OCI-LY1 (cell line): ENCODE results near the gene KRT2.

Experiments used
- H2AFZ ChIP-seq: fragments of 200-600 bp; sonication (generic), shearing (Covaris generic); 2 replicates; pipeline ENCODE4 v1.6.0; 2014; ENCODE audit warnings: antibody characterized with exemption, mild to moderate bottlenecking, low read length
- H3F3A ChIP-seq: fragments of 200-600 bp; sonication (generic), shearing (Covaris generic); 2 replicates; pipeline ENCODE4 v1.6.0; 2014; ENCODE audit warnings: mild to moderate bottlenecking, antibody characterized with exemption, low read length, moderate library complexity; ENCODE audit not compliant: insufficient read depth
- H3K27ac ChIP-seq: fragments of 200-600 bp; sonication (generic); 2 replicates; pipeline ENCODE4 v1.5.1; 2014; ENCODE audit warnings: low read length, mixed run types, mild to moderate bottlenecking, low read depth; ENCODE audit not compliant: poor library complexity, severe bottlenecking
- H3K27me3 ChIP-seq: fragments of 200-600 bp; sonication (generic); 2 replicates; pipeline ENCODE4 v1.6.0; 2014; ENCODE audit warnings: antibody characterized with exemption, mild to moderate bottlenecking, low read length, moderate library complexity; ENCODE audit not compliant: insufficient read depth
- H3K36me3 ChIP-seq: fragments of 200-600 bp; sonication (generic); 2 replicates; pipeline ENCODE4 v1.6.1; 2014; ENCODE audit warnings: mild to moderate bottlenecking, antibody characterized with exemption, low read length, moderate library complexity, mixed read lengths; ENCODE audit not compliant: insufficient read depth
- H3K4me1 ChIP-seq: fragments of 200-600 bp; sonication (generic); 2 replicates; pipeline ENCODE4 v1.5.1; 2014; ENCODE audit warnings: mild to moderate bottlenecking, low read length, moderate library complexity; ENCODE audit not compliant: insufficient read depth, severe bottlenecking
- H3K4me2 ChIP-seq: fragments of 200-600 bp; sonication (generic), shearing (Covaris generic); 2 replicates; pipeline ENCODE4 v1.6.1; 2014; ENCODE audit warnings: low read length
- H3K4me3 ChIP-seq: fragments of 200-600 bp; sonication (generic); 2 replicates; pipeline ENCODE4 v1.5.1; 2014; ENCODE audit warnings: low read length, low read depth, mild to moderate bottlenecking, mixed read lengths; ENCODE audit not compliant: poor library complexity, severe bottlenecking
- H3K79me2 ChIP-seq: fragments of 200-600 bp; shearing (Covaris generic); 2 replicates; pipeline ENCODE4 v1.6.1; 2016; ENCODE audit warnings: mixed run types, low read length, mixed read lengths; ENCODE audit not compliant: insufficient read depth
- H3K9ac ChIP-seq: fragments of 200-600 bp; sonication (generic), shearing (Covaris generic); 2 replicates; pipeline ENCODE4 v1.6.1; 2014; ENCODE audit warnings: mild to moderate bottlenecking, low read length, mixed read lengths
- H3K9me2 ChIP-seq: fragments of 200-600 bp; sonication (generic), shearing (Covaris generic); 2 replicates; pipeline ENCODE4 v1.6.1; 2014; ENCODE audit warnings: low read depth, mild to moderate bottlenecking, low read length, mixed read lengths
- H3K9me3 ChIP-seq: fragments of 200-600 bp; shearing (Covaris generic); 2 replicates; pipeline ENCODE4 v1.6.1; 2014; ENCODE audit warnings: low read length, mixed read lengths
- H4K20me1 ChIP-seq: fragments of 200-600 bp; sonication (generic), shearing (Covaris generic); 2 replicates; pipeline ENCODE4 v1.6.0; 2016; ENCODE audit warnings: mild to moderate bottlenecking, low read length; ENCODE audit not compliant: insufficient read depth
- EZH2 ChIP-seq: fragments of 200-600 bp; sonication (generic), shearing (Covaris generic); IDR thresholded peaks from 2 replicates; pipeline ENCODE4 v1.8.0; 2017; ENCODE audit warnings: borderline replicate concordance, mixed run types, mild to moderate bottlenecking, antibody characterized with exemption, low read length, moderate library complexity, mixed read lengths
- TF ChIP-seq, protein P1 (sequence below): fragments of 200-600 bp; sonication (generic), shearing (Covaris generic); IDR thresholded peaks from 2 replicates; pipeline ENCODE4 v1.5.1; 2017; ENCODE audit warnings: mild to moderate bottlenecking, antibody characterized with exemption, low read length, moderate library complexity, mixed read lengths

The KRT2 gene

DNA sequence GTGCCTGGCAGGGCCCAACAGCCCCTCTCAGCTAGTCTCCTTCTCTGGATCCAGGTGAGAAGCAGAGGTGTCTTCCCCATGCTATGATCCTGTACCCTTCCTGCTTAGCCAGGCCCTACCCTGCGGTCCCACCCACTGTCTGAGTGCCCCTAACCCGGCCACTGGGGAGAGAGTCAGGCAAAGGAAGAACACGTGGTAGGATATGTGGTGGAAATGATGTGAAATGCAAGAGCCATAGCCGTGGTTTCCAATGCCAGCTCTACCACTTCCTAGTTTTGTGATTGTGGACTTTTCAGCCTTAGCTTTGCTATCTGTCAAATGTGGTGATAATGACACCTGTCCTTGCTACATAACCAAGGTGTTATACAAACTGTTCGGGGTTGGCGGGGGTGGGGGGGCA is 15.8 kb downstream of the KRT2 start:
- Histone ChIP-seq H3K4me2 (no peak overlapping the region), H3K79me2 (no peaks in the 10 kb centered on the region), H3K9me3 (no peaks in the 10 kb centered on the region), H3K9me2 (no peaks in the 10 kb centered on the region), H3K4me1 (no peaks in the 10 kb centered on the region), H2AFZ (no peak overlapping the region), H3K27ac (no peak overlapping the region), H3K27me3 (no peaks in the 10 kb centered on the region), H3K9ac (no peak overlapping the region), H3K4me3 (no peak overlapping the region), H3F3A (no peaks in the 10 kb centered on the region), H4K20me1 (no peaks in the 10 kb centered on the region), H3K36me3 (no peaks in the 10 kb centered on the region)
- no peak for TF ChIP-seq EZH2
- TF ChIP-seq, protein P1, sequence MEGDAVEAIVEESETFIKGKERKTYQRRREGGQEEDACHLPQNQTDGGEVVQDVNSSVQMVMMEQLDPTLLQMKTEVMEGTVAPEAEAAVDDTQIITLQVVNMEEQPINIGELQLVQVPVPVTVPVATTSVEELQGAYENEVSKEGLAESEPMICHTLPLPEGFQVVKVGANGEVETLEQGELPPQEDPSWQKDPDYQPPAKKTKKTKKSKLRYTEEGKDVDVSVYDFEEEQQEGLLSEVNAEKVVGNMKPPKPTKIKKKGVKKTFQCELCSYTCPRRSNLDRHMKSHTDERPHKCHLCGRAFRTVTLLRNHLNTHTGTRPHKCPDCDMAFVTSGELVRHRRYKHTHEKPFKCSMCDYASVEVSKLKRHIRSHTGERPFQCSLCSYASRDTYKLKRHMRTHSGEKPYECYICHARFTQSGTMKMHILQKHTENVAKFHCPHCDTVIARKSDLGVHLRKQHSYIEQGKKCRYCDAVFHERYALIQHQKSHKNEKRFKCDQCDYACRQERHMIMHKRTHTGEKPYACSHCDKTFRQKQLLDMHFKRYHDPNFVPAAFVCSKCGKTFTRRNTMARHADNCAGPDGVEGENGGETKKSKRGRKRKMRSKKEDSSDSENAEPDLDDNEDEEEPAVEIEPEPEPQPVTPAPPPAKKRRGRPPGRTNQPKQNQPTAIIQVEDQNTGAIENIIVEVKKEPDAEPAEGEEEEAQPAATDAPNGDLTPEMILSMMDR: no peak

DNA sequence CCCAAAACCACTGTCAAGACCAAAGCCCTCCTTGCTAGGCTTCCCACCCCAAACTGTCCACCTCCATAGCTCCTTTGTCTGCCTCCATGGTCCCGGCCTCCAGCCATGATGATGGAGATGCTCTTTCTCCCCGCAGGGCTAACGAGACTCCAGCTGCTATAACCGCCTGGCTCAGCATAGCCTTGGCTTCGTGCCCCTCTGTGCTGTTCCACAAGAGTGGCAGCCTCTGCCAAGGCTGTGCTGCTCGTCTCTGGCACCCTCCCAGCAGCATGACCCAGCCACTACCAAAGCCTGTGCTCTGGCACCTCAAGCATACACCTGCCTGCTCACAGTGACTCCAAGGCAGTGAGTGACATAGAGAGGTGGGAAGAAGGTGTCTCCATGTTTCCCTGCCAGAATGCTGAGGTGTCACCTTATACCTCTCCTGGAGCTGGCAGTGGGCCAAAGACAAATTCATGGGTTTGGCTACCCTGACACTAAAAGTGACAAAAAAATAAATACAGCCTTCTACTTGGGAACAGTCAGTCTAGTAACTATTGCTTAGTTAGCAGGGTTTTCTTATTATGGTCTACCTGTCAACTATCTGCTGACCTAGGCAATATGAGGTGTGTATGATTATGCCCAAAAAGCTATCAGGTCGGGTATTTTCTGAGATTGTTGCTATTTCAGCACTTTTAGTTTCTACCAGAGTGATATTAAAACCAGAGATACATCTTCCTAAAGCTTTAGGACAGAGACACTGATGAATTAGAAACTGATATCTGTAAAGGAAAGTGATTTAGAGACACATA is 17.6 kb downstream of the KRT2 start:
- Histone ChIP-seq H3K4me3 (no peak overlapping the region), H3K4me1 (no peaks in the 10 kb centered on the region), H4K20me1 (no peaks in the 10 kb centered on the region), H3K79me2 (no peaks in the 10 kb centered on the region), H3K4me2 (no peak overlapping the region), H3K9me3 (no peaks in the 10 kb centered on the region), H2AFZ (no peak overlapping the region), H3F3A (no peaks in the 10 kb centered on the region), H3K36me3 (no peaks in the 10 kb centered on the region), H3K27me3 (no peaks in the 10 kb centered on the region), H3K9ac (no peak overlapping the region), H3K27ac (no peak overlapping the region), H3K9me2 (no peaks in the 10 kb centered on the region)
- no peak for TF ChIP-seq EZH2
- TF ChIP-seq, protein P1: no peak

DNA sequence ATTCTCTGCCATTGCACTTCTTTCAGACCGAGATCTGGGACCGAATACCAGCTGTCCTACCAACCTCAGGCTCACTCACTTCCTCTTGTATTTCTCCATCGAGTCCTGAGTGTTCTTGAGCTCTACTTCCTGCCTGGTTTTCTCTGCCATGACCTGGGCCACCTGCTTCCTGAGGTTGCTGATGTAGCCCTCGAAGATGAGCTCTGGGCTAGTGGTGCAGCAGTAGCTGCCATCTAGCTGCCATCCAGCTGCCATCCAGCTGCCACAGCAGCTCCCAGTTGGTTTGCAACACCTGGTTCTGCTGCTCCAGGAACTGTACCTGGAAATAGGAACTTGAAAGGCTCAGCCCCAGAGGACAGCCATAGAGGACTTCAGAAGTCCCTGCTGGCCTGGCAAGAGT is 18.6 kb downstream of the KRT2 start:
- Histone ChIP-seq H3K4me1 (no peaks in the 10 kb centered on the region), H3K9me3 (no peaks in the 10 kb centered on the region), H3K27me3 (no peaks in the 10 kb centered on the region), H3K4me2 (no peak overlapping the region), H3K4me3 (no peak overlapping the region), H3F3A (no peaks in the 10 kb centered on the region), H3K9ac (no peak overlapping the region), H3K79me2 (no peaks in the 10 kb centered on the region), H3K27ac (no peak overlapping the region), H4K20me1 (no peaks in the 10 kb centered on the region), H3K36me3 (no peaks in the 10 kb centered on the region), H2AFZ (no peak overlapping the region), H3K9me2 (no peaks in the 10 kb centered on the region)
- no peak for TF ChIP-seq EZH2
- TF ChIP-seq, protein P1: no peak
